Mesenchymal stem cell (in vitro differentiated cells and primary cell): ENCODE results near the gene RAB18.

Source experiments
- DNase-seq: peaks from one replicate; pipeline ENCODE4 v3.0.0-alpha.2; 2013
- H2AFZ ChIP-seq: one replicate; pipeline ENCODE4 v1.6.1; 2013; ENCODE audit warnings: low read depth, mild to moderate bottlenecking, control low read depth, inconsistent platforms, low read length, moderate library complexity
- H2AK5ac ChIP-seq: 2 replicates; pipeline ENCODE4 v1.6.1; 2013; ENCODE audit warnings: low read length, moderate library complexity, mild to moderate bottlenecking, inconsistent platforms; ENCODE audit not compliant: severe bottlenecking
- H2BK120ac ChIP-seq: one replicate; pipeline ENCODE4 v1.6.1; 2013; ENCODE audit warnings: low read depth, mild to moderate bottlenecking, inconsistent platforms, low read length, moderate library complexity
- H2BK12ac ChIP-seq, 2 experiments: one replicate each; pipeline ENCODE4 v1.6.1; 2013; ENCODE audit warnings: inconsistent platforms in 2 of 2, low read length in 2 of 2, mild to moderate bottlenecking in 2 of 2, moderate library complexity in 2 of 2, control low read depth in 1 of 2
- H2BK15ac ChIP-seq: one replicate; pipeline ENCODE4 v1.6.1; 2013; ENCODE audit warnings: mild to moderate bottlenecking, low read depth, inconsistent platforms; ENCODE audit not compliant: poor library complexity, severe bottlenecking
- H2BK5ac ChIP-seq: 2 replicates; pipeline ENCODE4 v1.6.1; 2013; ENCODE audit warnings: low read depth, mild to moderate bottlenecking, low read length, control low read depth, inconsistent platforms; ENCODE audit not compliant: poor library complexity, severe bottlenecking
- H3K14ac ChIP-seq, 2 experiments: one replicate each; pipeline ENCODE4 v1.6.1; 2013; ENCODE audit warnings: inconsistent platforms in 2 of 2, low read length in 2 of 2, control low read depth in 1 of 2, mild to moderate bottlenecking in 1 of 2, moderate library complexity in 1 of 2
- H3K18ac ChIP-seq, 2 experiments: one replicate each; pipeline ENCODE4 v1.6.1; 2013; ENCODE audit warnings: inconsistent platforms in 2 of 2, low read length in 2 of 2, control low read depth in 1 of 2, low read depth in 1 of 2, mild to moderate bottlenecking in 1 of 2
- H3K23ac ChIP-seq, 2 experiments: one replicate each; pipeline ENCODE4 v1.6.1; 2013; ENCODE audit warnings: inconsistent platforms in 2 of 2, low read length in 2 of 2, mild to moderate bottlenecking in 2 of 2, moderate library complexity in 2 of 2, control low read depth in 1 of 2
- H3K27ac ChIP-seq: 2 replicates; pipeline ENCODE4 v1.5.1; 2013; ENCODE audit warnings: mild to moderate bottlenecking, moderate library complexity, low read length, control low read depth, inconsistent platforms; ENCODE audit not compliant: poor library complexity, severe bottlenecking
- H3K27me3 ChIP-seq, 2 experiments: 2 replicates each; pipeline versions ENCODE4 v1.6.1 to v1.7.0; 2013; ENCODE audit warnings: low read length in 2 of 2, mild to moderate bottlenecking in 2 of 2, moderate library complexity in 2 of 2, control low read depth in 1 of 2, inconsistent platforms in 1 of 2; ENCODE audit not compliant: control insufficient read depth in 1 of 2, insufficient read depth in 1 of 2
- H3K36me3 ChIP-seq, 2 experiments: 2 replicates each; pipeline versions ENCODE4 v1.6.1 to v1.7.0; 2013; ENCODE audit warnings: low read length in 2 of 2, control low read depth in 1 of 2, inconsistent platforms in 1 of 2, low read depth in 1 of 2, mild to moderate bottlenecking in 1 of 2; ENCODE audit not compliant: insufficient read depth in 2 of 2, control insufficient read depth in 1 of 2
- H3K4ac ChIP-seq, 2 experiments: one replicate each; pipeline ENCODE4 v1.6.1; 2013; ENCODE audit warnings: inconsistent platforms in 2 of 2, low read length in 2 of 2, mild to moderate bottlenecking in 2 of 2, moderate library complexity in 2 of 2, control low read depth in 1 of 2, low read depth in 1 of 2
- H3K4me1 ChIP-seq: 2 replicates; pipeline ENCODE4 v1.6.1; 2013; ENCODE audit warnings: low read depth, low read length, control low read depth; ENCODE audit not compliant: control insufficient read depth, insufficient read depth
- H3K4me2 ChIP-seq: 2 replicates; pipeline ENCODE4 v1.6.1; 2013; ENCODE audit warnings: low read length, mild to moderate bottlenecking, inconsistent platforms; ENCODE audit not compliant: poor library complexity, severe bottlenecking
- H3K4me3 ChIP-seq, 2 experiments: 2 replicates each; pipeline versions ENCODE4 v1.5.1 to v1.7.0; 2013; ENCODE audit warnings: low read length in 2 of 2, mild to moderate bottlenecking in 2 of 2, control low read depth in 1 of 2, low read depth in 1 of 2; ENCODE audit not compliant: insufficient read depth in 1 of 2
- H3K79me1 ChIP-seq: replicated peaks from 2 replicates; pipeline ENCODE4 v1.6.1; 2013; ENCODE audit warnings: mild to moderate bottlenecking, control low read depth, low read length, inconsistent platforms; ENCODE audit not compliant: poor library complexity, severe bottlenecking
- H3K9ac ChIP-seq: 2 replicates; pipeline ENCODE4 v1.7.0; 2013; ENCODE audit warnings: mild to moderate bottlenecking, low read length, moderate library complexity
- H3K9me3 ChIP-seq: 2 replicates; pipeline ENCODE4 v1.7.0; 2013; ENCODE audit warnings: mild to moderate bottlenecking, low read length; ENCODE audit not compliant: control insufficient read depth
- H4K8ac ChIP-seq: one replicate; pipeline ENCODE4 v1.6.1; 2013; ENCODE audit warnings: inconsistent platforms, mild to moderate bottlenecking, low read length, moderate library complexity
- H4K91ac ChIP-seq: one replicate; pipeline ENCODE4 v1.6.1; 2013; ENCODE audit warnings: mild to moderate bottlenecking, low read length, inconsistent platforms
- WGBS: methylation state at CpG from one replicate; pipeline ENCODE4 v1.1.7; 2013; ENCODE audit warnings: mixed read lengths; 5-methylcytosine and 5-hydroxymethylcytosine counted together

The RAB18 gene

GRCh38 chr10:27541796-27542729 lies 38.0 kb downstream of the RAB18 start:
- Histone ChIP-seq H3K18ac (no peak overlapping the region), H3K4me3 (no peak overlapping the region), H2AK5ac (no peak overlapping the region), H3K27me3 (no peaks in the 10 kb centered on the region), H3K4me1 (peaks cover 3% of the 10 kb centered on the region), H4K8ac (no peak overlapping the region), H3K9me3 (no peaks in the 10 kb centered on the region), H2BK120ac (no peak overlapping the region), H2BK5ac (no peak overlapping the region), H3K14ac (no peak overlapping the region), H2BK12ac (no peak overlapping the region), H3K4ac (no peak overlapping the region), H4K91ac (no peak overlapping the region), H3K36me3 (peaks cover 17 to 80% of the 10 kb centered on the region in 2 experiments), H2BK15ac (no peak overlapping the region), H2AFZ (no peak overlapping the region), H3K9ac (no peak overlapping the region), H3K4me2 (no peak overlapping the region), H3K23ac (no peak overlapping the region), H3K27ac (no peak overlapping the region), H3K79me1 (peaks cover 23% of the 10 kb centered on the region)
- DNase-seq: no peak
- WGBS: 80% methylated on average over 2 of the region's 8 CpGs

GRCh38 chr10:27542812-27543211 lies 38.7 kb downstream of the RAB18 start:
- DNase-seq: peak; percentile 73
- no peak overlapping the region for H2AK5ac ChIP-seq
- 69% methylated on average over 1 of the region's 2 CpGs for WGBS
- peaks cover 3% of the 10 kb centered on the region for H3K4me1 ChIP-seq
- peaks cover 19 to 80% of the 10 kb centered on the region in 2 experiments for H3K36me3 ChIP-seq
- no peak overlapping the region for H3K4ac ChIP-seq
- H3K4me3 ChIP-seq: no peak overlapping the region
- no peak overlapping the region for H4K8ac ChIP-seq
- no peak overlapping the region for H2BK12ac ChIP-seq
- H3K14ac ChIP-seq: no peak overlapping the region
- H3K4me2 ChIP-seq: no peak overlapping the region
- no peaks in the 10 kb centered on the region for H3K27me3 ChIP-seq
- no peak overlapping the region for H2AFZ ChIP-seq
- no peak overlapping the region for H2BK15ac ChIP-seq
- H3K79me1 ChIP-seq: peaks cover 22% of the 10 kb centered on the region
- H3K9ac ChIP-seq: no peak overlapping the region
- H3K18ac ChIP-seq: no peak overlapping the region
- no peak overlapping the region for H3K27ac ChIP-seq
- H2BK120ac ChIP-seq: no peak overlapping the region
- no peak overlapping the region for H3K23ac ChIP-seq
- no peak overlapping the region for H4K91ac ChIP-seq
- no peaks in the 10 kb centered on the region for H3K9me3 ChIP-seq
- no peak overlapping the region for H2BK5ac ChIP-seq

DNA sequence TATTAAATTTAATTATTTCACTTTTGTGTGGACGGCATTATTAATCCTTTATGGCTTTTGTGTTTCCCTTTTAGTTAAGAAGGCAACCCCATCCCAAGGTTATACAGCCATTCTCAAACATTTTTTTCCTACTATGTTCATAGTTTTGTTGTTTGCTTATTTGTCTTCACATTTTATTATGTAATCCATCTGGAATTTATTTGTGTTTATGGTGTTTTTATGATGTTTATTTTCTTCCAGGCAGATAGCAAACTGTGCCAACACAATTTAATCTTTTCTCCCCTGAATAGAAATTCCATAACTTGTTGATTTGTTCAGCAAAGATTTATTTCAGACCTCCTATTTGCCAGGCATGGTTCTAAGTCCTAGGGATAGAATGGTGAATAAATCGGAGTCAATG lies 42.9 kb downstream of the RAB18 start:
- Histone ChIP-seq H4K91ac (no peak overlapping the region), H3K18ac (no peak overlapping the region), H2BK12ac (no peak overlapping the region), H3K4me1 (peaks cover 3% of the 10 kb centered on the region), H4K8ac (no peak overlapping the region), H3K36me3 (peaks cover 19 to 52% of the 10 kb centered on the region in 2 experiments), H3K4me3 (no peak overlapping the region), H3K9me3 (no peaks in the 10 kb centered on the region), H2AFZ (no peak overlapping the region), H3K9ac (no peak overlapping the region), H3K23ac (no peak overlapping the region), H3K14ac (no peak overlapping the region), H3K79me1 (peaks cover 15% of the 10 kb centered on the region), H2BK120ac (no peak overlapping the region), H2AK5ac (no peak overlapping the region), H3K27me3 (no peaks in the 10 kb centered on the region), H3K4me2 (no peak overlapping the region), H2BK5ac (no peak overlapping the region), H3K27ac (no peak overlapping the region), H2BK15ac (no peak overlapping the region), H3K4ac (no peak overlapping the region)
- WGBS: 97% methylated on average over 1 of the region's 2 CpGs
- DNase-seq: no peak

DNA sequence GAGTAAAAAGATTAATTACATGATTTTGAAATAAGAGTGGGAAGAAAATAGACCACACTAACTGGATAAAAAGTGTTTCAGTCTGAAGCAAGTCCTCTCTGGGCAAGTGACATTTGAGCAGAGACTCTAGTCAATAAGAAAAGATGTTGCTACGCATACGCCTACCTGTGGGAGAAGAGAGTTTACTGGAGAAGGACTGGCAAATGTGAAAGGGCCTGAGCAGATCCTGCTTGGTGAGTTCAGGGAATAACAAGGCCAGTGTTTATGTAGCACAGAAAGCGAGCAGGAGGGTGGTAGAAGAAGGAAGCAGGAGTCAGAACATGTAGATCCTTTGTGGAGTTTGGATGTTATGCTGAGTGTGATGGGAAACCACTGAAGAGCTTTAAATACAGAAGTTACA lies 43.4 kb downstream of the RAB18 start:
- peaks cover 3% of the 10 kb centered on the region for H3K4me1 ChIP-seq
- no peak for DNase-seq

More for the DNA sequence above, 43.4 kb downstream of the RAB18 start:
- Histone ChIP-seq H2BK120ac (no peak overlapping the region), H4K91ac (no peak overlapping the region), H2BK5ac (no peak overlapping the region), H2AK5ac (no peak overlapping the region), H3K18ac (no peak overlapping the region), H3K27me3 (no peaks in the 10 kb centered on the region), H4K8ac (no peak overlapping the region), H3K9me3 (no peaks in the 10 kb centered on the region), H3K36me3 (peaks cover 19 to 47% of the 10 kb centered on the region in 2 experiments), H3K27ac (no peak overlapping the region), H3K79me1 (peaks cover 15% of the 10 kb centered on the region), H3K9ac (no peak overlapping the region), H2AFZ (no peak overlapping the region), H2BK12ac (no peak overlapping the region), H3K4me3 (no peak overlapping the region), H3K23ac (no peak overlapping the region), H3K4ac (no peak overlapping the region), H3K4me2 (no peak overlapping the region), H2BK15ac (no peak overlapping the region), H3K14ac (no peak overlapping the region)
- 100% methylated on average over 3 of the region's 3 CpGs for WGBS
